Activated T-cell treated with anti-CD3 and anti-CD28 coated beads, Interleukin-2, amount 50 U/mL, for 1 hour (primary cell): Measurements from ENCODE around the gene SKA2.
A peak's percentile ranks its signal among the peaks of the same experiment; 100 is the strongest.
"Not testable (repeated sequence)": the region's sequence is repeated elsewhere in the genome, so short reads cannot be mapped to it uniquely, and the experiment has no call there.

Experiments used
- DNase-seq: peaks from one replicate; pipeline ENCODE4 v3.0.0-alpha.2; 2020

SKA2 gene

DNA sequence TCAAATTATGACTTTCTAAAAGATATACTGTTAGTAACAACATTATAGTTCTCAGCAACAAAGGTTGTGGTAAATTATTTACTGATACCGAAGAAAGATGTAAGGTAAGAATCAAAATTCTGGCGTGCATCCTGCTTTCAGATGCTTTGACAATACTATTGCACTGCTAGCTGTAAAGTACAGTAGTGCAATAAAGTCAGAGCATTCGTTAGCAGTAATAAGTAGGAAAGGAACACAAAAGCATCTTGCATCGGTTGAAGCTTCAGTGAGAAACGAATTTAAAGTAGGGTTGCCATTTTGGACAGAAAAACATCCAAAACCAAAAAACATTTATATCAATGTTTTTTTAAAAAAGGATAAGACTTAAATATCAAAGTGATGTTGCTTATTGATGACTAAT, 4.0 kb downstream of the SKA2 start:
- no peak for DNase-seq

DNA sequence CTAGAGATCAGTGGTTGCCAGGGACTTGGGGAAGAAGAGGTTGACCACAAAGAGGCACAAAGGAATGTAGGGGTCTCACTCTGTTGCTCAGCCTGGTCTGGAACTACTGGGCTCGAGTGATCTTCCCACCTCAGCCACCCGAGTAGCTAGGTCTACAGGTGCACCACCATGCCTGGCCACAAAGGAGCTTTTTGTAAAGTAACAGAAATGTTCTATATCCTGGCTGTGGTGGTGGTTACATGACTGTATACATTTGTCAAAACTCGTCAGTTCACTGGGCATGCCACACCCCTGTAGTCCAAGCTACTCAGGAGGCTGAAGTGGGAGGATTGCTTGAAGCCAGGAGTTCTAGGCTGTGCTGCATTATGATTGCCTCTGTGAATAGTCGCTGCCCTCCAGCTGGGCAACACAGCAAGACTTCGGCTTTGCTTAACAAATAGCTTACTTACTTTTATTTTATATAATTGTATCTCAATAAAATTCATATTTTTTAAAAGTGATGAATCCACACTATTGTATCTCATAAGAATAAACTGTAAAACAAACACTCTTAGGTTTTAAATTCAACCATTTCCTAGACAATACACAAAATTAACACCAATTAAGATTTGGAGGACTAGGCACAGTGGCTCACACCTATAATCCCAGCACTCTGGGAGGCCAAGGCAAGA, 5.0 kb downstream of the SKA2 start:
- no peak for DNase-seq

DNA sequence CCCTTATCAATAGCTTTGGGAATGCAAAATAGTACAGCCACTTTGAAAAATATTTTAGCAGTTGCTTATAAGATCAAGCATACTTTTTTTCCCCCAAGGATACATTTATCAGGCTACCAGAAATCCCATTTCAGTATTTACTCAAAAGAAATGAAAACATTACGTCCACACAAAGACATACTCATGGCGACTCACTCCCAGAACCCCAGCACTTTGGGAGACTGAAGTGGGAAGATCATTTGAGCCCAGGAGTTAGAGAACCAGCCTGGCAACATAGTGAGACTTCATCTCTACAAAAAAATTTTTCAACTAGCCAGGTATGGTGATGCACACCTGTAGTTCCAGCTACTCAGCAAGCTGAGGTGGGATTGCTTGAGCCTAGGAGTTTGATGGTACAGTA, 5.9 kb downstream of the SKA2 start:
- DNase-seq = no peak

DNA sequence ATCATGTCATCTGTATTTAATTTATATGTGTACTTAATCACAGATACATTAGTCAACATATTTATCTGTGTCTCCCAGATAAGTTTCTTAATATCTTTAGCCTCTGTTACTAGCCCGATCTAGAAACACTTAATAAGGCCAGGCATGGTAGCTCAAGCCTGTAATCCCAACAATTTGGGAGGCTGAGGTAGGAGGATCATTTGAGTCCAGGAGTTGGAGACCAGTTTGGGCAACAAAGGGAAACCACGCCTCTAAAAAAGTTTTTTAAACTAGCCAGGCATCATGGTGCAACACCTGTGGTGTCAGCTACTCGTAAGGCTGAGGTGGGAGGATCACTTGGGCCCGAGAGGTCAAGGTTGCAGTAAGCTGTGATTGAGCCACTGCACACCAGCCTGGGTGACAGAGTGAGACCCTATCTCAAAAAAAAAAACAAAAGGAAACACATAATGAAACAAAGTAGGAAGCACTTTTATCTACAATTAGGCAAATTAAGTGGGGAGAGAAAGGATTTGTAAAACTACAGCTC, 9.4 kb downstream of the SKA2 start:
- DNase-seq = no peak

DNA sequence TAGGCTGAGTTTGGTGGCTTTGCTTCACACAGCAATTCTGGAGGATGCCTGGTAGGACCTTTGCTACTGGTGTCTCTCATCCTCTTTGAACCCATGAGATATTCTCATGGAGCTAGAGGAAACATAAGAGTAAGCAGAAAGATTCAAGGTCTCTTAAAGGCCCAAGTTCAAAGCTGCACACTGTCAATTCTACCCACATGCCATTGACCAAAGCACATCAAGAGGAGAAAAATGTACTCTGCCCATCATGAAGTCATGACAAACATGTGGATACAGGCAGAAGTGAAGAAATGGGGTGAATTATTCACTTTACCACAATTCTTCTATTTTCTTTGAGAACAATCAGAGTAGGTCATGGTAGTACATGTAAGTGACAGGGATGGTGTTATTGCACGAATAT, 13.1 kb downstream of the SKA2 start:
- DNase-seq = no peak

DNA sequence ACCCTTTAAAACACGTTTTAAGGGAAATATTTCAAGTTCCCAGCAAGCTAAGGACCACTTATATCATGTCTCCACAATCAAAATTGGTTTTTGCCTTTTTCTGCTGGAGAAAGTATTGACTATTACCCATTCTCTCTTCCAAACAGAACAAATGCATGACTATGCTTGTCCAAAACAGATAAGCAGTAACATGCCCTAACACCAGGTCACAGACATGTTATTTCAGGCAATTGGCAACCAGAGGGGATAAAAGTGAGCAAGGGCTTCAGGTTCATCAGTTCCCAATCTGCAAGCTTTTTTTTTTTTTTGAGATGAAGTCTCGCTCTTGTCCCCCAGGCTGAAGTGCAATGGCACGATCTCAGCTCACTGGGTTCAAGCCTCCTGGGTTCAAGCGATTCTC, 15.0 kb downstream of the SKA2 start:
- DNase-seq = no peak

DNA sequence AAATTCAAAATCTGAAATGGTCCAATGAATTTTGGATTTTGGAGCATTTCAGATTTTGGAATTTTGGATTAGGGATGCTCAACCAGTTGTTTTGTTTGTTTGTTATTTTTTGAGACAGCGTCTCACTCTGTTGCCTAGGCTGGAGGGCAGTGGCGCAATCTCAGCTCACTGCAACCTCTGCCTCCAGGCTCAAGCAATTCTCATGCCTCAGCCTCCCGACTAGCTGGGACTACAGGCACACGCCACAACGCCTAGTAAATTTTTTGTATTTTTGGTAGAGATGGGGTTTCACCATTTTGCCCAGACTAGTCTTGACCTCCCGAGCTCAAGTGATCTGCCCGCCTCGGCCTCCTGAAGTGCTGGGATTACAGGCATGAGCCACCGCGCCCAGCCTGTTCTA, 16.6 kb downstream of the SKA2 start:
- DNase-seq = not testable (repeated sequence)

DNA sequence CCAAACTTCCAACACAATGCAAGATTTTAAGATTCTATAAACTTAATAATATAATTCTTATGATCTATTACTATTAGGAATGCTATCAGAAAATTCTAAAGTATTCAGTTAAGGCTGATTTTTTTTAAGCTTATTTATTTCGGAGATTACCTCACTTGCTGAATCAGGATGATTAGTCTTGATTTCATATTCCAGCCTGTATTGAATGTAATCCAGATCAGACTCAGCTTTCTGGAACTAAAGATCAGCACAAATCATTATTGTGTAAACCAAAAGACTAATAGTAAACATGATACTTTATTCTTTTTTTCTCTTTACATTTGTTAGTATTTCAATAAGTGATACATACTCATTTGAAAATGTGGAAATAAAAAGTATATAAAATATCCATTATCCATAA, 23.9 kb downstream of the SKA2 start:
- DNase-seq = no peak

DNA sequence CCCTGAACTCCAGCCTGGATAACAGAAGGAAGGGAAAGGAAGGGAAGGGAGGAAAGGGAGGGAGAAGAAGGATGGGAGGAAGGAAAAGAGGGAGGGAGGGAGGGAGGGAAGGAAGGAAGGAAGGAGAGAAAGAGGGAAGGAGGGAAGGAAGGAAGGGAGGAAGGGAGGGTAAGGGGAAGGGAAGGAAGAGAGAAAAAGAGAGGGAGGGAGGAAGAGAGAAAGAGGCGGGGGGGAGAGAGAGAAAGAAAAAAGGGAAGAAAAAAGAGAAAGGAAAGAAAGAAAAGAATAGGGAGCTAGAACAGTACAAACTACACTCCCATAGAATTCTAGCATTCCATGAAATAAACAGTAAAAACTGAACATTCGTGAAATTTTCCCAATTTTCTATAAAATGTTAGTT, 25.2 kb downstream of the SKA2 start:
- no peak for DNase-seq

DNA sequence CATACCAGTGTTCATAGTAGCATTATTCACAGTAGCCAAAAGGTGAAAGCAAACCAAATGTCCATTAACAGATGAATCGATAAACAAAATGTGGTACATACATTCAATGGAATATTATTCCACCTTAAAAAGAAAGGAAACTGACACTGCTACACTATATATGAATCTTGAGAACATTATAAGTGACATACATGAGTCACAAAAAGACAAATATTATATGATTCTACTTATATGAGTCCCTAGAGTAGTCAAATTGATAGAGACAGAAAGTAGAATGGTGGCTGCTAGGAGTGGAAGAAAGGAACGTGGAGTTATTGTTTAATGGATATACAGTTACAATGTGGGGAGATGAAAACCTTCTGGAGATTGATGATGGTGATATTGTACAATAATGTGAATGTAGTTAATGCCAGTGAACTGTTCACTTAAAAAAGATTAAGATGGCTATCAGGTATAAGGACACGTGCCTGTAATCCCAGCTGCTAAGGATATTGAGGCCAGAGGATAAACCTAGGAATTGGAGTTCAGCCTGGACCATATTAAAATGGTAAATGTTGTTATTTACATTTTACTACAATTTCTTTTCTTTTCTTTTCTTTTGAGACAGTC, 28.1 kb downstream of the SKA2 start:
- no peak for DNase-seq

DNA sequence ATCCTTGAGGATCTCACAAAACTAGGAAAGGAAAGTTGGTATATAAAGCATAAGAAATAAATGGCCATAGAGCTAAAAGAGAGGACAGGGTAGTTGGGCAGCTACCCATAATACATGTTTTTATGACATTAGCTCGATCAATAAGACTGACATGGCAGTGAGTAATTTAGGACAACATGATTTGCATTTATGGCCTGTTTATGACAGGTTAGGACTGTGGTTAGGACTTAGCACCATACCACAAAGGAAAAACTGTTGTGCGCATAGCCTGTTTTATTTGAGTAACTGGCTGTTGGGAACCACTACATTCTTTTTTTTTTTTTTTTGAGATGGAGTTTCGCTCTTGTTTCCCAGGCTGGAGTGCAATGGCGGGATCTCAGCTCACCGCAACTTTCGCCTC, 30.3 kb downstream of the SKA2 start:
- DNase-seq = no peak

DNA sequence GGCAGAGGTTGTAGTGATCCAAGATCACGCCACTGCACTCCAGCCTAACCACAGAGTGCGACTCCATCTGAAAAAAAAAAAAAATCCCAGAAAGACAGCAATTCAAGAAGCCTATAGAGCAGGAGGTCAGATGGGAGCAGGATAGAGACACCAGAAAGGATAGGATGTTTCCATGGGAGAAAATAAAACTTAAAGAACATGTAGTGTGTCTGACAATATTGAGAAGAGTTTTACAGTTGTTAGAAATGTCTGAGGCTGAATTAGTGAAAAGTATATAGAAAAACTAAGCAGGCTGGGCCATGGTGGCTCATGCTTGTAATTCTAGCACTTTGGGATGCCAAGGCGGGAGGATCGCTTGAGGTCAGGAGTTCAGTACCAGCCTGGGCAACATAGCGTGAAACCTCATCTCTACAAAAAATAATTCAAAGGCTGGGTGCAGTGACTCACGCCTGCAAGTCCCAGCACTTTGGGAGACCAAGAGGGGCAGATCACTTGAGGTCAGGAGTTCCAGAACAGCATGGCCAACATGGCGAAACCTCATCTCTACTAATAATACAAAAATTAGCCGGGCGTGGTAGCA, 33.0 kb downstream of the SKA2 start:
- DNase-seq = no peak

DNA sequence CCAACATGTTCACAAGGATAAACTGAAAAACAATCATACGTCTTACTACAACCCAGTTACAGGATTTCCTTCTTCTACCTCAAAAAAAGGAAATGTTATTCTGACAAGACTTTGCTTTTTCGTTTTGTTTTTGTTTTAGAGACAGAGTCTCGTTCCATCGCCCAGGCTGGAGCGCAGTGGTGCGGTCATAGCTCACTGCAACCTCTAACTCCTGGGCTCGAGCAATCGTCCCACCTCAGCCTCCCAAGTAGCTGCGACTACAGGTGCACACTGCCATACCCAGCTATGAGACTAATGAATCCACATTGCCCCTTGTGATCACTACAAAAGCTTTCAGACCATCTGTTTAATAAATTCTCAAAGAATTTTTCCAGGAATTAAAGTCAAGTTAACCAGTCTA, 39.5 kb downstream of the SKA2 start:
- no peak for DNase-seq

DNA sequence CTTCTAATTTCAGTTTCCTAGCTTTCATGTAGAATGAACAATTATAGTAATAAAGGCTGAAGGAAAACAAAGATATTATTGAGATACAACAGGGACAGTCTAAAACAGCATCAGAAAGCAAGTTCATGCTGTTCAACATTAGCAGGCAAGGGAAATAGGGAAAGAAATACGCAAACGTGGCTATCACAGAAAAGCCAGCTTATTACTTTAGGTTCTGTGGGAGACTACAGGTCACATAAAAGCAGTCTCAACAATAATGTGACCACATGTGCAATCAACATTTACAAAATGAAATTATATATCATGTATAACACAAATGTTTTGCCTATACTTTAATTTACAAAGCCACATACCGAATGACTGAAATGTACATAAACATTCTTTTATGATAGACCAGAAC, 43.4 kb downstream of the SKA2 start:
- no peak for DNase-seq

DNA sequence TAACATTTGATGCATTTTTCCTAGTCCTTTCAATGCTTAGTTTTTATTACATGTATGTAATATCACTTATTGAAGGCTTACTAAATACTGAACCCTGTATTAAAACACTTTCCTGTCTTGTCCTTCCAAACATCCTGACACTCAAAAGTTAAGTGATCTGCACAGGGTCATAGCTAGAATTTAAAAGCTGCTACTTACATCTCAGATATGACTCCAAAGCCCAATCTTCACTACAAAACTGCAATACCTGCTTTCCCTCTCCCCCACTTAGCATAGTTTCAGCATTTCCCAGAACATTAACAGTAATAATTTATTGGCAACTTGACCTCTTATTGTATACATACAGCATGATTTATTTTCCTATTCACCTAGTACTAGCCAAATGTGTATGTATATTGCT, 44.0 kb downstream of the SKA2 start:
- no peak for DNase-seq

DNA sequence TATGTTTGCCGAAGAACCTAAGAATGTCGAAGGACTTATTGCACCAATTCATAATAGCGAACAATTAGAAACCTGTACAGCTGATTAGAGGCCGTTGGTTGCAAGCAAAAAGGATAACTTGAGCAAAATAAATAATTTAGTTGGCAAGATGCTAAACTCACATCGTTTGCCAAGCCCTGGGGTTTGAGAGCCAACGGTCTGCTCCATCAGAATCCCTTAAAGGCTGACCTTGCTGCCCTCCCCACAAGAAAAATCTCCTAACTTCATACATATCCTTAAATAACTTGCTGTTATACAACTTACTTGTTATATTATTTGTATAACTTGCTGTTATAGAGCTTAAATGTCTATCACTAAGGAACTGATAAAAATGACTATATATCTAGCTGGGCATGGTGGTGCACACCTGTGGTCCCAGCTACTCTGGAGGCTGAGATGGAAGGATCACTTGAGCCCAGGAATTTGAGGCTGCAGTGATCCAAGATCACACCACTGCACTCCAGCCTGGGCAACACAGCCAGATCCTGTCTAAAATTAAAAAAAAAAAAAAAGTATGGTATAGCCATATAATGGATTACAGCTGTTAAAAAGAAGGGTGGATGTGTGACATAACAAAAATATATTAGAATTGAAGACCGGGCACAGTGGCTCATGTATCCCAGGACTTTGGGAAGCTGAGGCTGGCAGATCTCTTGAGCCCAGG, 46.4 kb downstream of the SKA2 start:
- no peak for DNase-seq

DNA sequence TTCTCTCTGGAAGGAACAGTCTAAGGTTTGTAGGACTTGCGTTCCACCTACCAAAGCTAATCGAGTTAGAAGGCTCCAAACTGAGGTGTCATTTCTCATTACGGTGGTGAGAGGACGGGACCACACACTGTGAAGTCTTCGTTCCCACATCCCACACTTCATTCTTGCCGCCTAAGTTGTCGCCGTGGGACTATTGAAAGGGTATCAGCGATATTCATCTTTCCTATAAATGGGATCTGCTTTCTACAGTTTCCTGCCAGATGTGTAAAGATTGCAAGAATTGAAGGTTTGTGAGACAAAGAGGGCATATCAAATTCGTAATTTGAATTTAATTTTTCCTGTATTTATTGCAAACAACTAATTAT, 47.7 kb downstream of the SKA2 start:
- DNase-seq = no peak

DNA sequence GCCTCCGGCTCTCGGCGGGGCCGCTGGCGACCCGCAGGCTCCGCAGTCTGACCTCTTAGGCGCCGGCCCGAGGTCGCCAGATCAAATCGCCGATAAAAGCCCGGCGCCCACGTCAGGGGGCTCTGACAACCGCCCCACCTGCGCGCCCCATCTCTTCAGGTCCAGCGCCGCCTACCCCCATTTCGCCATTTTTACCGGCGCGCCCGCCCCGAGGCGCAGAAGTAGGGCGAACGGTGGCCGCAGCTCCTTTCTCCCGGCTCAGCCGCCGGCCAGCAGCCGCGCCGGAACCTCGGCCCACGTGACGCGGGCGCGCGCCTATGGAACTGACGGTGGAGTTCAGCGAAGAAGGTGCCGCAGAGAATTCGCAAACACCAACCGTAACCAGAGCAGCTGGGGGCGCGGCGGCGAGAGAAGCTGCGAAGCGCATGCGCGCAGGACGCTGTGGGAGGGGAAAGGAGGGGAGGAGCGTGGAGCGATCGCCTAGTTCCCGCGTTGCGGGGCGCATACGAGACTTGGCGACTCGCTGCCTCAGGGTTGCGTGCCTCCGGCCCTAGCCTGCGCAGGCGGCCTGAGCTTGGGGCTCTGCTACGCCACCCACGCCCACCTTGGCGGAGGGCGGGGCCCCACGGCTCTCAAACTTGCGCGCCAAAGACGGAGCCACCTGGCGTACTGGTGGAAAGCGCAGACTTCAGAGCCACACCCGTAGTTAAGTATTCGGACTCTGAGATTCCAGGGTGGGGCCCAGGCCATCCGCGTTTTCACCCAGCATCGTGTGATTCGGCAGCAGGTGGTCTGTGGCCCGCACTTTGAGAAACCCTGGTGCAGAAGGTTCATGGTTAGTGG, 48.3 kb downstream of the SKA2 start, which contains the start of gene TRIM37:
TSS of gene TRIM37 (minus strand) at position 418 of the 843 bp plus-strand sequence. CDS start 419 bp downstream, outside the sequence.
- peak; percentile 99 for DNase-seq

DNA sequence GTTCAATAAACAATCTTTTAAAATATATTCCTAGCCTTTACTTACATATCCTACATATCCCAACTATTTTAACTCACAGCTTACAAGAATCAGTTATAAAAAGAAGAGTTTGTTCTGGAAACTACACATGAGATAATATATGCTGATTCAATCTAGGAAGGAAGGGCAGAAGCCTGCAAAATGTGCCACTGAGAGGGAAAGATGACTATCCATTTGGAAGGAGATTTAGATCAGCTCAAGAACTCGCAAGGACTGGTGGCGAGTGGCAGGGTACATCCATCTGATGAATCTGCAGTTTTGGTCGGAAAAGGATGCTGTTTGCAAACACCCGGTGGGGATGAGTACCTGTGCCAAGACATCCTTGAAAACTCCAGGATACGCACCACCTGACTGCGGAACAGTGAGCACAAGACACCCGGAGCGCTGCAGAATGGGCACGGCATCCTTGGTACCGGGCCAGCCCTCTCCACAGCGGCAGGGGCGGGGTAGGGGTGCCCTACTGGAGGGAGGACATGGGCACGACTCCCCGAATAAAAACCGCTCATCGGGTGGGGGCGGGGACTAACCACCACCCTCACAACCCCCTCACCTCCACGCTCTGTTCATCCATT, 49.0 kb downstream of the SKA2 start:
- DNase-seq = peak; percentile 75

DNA sequence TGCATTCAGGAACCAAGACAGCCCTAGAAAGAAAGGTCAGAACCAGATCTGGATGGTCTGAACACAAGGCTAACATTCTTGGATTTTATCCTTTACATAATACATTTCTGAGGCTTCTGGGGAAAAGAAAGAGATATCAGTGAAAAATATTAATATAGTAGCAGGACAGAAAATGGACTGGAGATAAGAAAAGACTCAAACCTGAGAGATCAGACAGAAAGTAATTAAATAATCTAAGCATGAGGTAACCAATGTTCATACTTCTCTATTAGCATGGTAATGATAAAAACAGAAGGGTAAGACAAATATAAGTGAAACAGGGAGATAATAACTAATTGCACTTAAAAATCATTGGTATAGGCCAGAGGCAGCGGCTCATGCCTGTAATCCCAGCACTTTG, 53.8 kb downstream of the SKA2 start:
- DNase-seq = no peak

DNA sequence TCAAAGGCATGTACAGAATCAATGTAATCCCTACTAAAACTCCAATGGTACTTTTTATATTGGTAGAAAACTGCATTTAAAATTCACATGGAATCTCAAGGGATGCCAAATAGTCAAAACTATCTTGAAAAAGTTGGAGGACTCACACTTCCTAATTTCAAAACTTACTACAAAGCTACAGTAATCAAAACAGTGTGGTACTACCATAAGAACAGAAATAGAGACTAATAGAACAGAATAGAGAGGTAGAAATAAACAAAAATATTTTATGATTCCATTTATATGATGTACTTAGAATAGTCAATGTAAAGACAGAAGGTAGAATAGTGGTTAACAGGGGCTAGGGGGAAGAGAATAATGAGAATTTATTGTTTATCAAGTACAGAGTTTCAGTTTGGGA, 57.1 kb downstream of the SKA2 start:
- no peak for DNase-seq

DNA sequence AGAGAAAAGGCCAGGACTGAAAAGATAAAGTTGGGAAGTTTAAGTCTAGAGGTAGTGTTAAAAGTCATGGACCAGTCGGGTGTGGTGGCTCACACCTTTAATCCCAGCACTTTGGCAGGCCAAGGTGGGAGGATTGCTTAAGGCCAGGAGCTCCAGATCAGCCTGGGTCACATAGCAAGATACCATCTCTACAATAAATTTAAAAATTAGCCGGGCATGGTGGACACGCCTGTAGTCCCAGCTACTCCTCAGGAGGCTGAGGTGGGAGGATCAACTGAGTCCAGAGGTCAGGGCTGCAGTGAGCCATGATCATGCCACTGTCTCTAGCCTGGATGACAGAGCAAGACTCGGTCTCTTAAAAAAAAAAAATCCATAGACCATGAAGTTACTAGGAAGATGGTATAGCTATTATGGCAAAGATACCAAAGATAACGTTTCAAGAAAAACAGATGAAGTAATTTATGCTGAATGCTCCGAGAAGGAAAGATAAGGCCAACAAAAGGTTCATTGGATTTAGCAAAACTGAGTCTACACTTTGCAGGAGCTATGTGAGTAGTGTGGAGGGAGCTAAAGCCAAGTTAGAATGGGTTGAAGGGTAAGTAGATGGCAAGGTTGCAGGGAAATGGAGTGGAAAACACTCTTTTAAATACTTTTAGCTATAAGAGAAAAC, 60.0 kb downstream of the SKA2 start:
- no peak for DNase-seq
